ENCODE results near the gene RAD9A.

Gene RAD9A

GRCh38 chr11:67408437-67409200 is 16.8 kb downstream of the RAD9A start:
- Histone ChIP-seq H3K4me3 (ENCODE audit: insufficient read depth in 1 of 2, low read depth in 1 of 2, low read length in 2 of 2) (no peak overlapping the region), H3K9me3 (ENCODE audit: control insufficient read depth, low read length) (no peaks in the 10 kb centered on the region)
- WGBS, result 86% methylated on average over 18 of the region's 18 CpGs

GRCh38 chr11:67409261-67409666 is 17.5 kb downstream of the RAD9A start:
- no peaks in the 10 kb centered on the region for H3K79me1 ChIP-seq (replicated peaks; ENCODE audit: low read length, poor library complexity, severe bottlenecking)
- no peak overlapping the region for H2BK5ac ChIP-seq (ENCODE audit: low read depth, low read length, poor library complexity, severe bottlenecking)
- DNase-seq, result no peak

More at GRCh38 chr11:67408437-67409200, 16.8 kb downstream of the RAD9A start:
- Histone ChIP-seq H3K9ac (ENCODE audit: low read length) (no peak overlapping the region), H3K14ac (ENCODE audit: low read length in 2 of 2) (no peak overlapping the region), H2BK5ac (ENCODE audit: low read depth, low read length, poor library complexity, severe bottlenecking) (no peak overlapping the region), H3K27ac (ENCODE audit: low read length, poor library complexity, severe bottlenecking) (no peak overlapping the region), H3K27me3 (ENCODE audit: control insufficient read depth in 1 of 2, insufficient read depth in 1 of 2, low read length in 2 of 2) (peaks cover 38 to 77% of the 10 kb centered on the region in 2 experiments), H3K4me1 (ENCODE audit: control insufficient read depth, insufficient read depth, low read depth, low read length) (peaks cover 11% of the 10 kb centered on the region), H2BK120ac (ENCODE audit: low read depth, low read length) (no peak overlapping the region), H4K91ac (ENCODE audit: low read length) (no peak overlapping the region), H2BK12ac (ENCODE audit: low read length in 2 of 2) (no peak overlapping the region), H3K4ac (ENCODE audit: low read depth in 1 of 2, low read length in 2 of 2) (no peak overlapping the region), H2AK5ac (ENCODE audit: low read length, severe bottlenecking) (no peak overlapping the region), H2BK15ac (ENCODE audit: low read depth, poor library complexity, severe bottlenecking) (no peak overlapping the region), H3K18ac (ENCODE audit: low read depth in 1 of 2, low read length in 2 of 2) (no peak overlapping the region), H3K4me2 (ENCODE audit: low read length, poor library complexity, severe bottlenecking) (no peak overlapping the region), H4K8ac (ENCODE audit: low read length) (no peak overlapping the region), H2AFZ (ENCODE audit: low read depth, low read length) (no peak overlapping the region), H3K23ac (ENCODE audit: low read length in 2 of 2) (no peak overlapping the region), H3K36me3 (ENCODE audit: control insufficient read depth in 1 of 2, insufficient read depth in 2 of 2, low read depth in 1 of 2, low read length in 2 of 2) (no peaks in the 10 kb centered on the region), H3K79me1 (replicated peaks; ENCODE audit: low read length, poor library complexity, severe bottlenecking) (no peaks in the 10 kb centered on the region)
- DNase-seq, result no peak

GRCh38 chr11:67409781-67410368 is 18.1 kb downstream of the RAD9A start:
- peak overlapping the region in 1 of 2 experiments; percentile 28 for H3K14ac ChIP-seq (ENCODE audit: low read length in 2 of 2)
- no peak overlapping the region for H4K8ac ChIP-seq (ENCODE audit: low read length)
- no peak overlapping the region for H3K4ac ChIP-seq (ENCODE audit: low read depth in 1 of 2, low read length in 2 of 2)
- H4K91ac ChIP-seq (ENCODE audit: low read length), result no peak overlapping the region
- H3K27me3 ChIP-seq (ENCODE audit: control insufficient read depth in 1 of 2, insufficient read depth in 1 of 2, low read length in 2 of 2), result peaks cover 40 to 83% of the 10 kb centered on the region in 2 experiments
- no peak for DNase-seq
- H3K4me1 ChIP-seq (ENCODE audit: control insufficient read depth, insufficient read depth, low read depth, low read length), result peaks cover 10% of the 10 kb centered on the region
- H3K36me3 ChIP-seq (ENCODE audit: control insufficient read depth in 1 of 2, insufficient read depth in 2 of 2, low read depth in 1 of 2, low read length in 2 of 2), result no peaks in the 10 kb centered on the region
- 51% methylated on average over 12 of the region's 13 CpGs for WGBS
- no peak overlapping the region for H3K27ac ChIP-seq (ENCODE audit: low read length, poor library complexity, severe bottlenecking)
- no peaks in the 10 kb centered on the region for H3K79me1 ChIP-seq (replicated peaks; ENCODE audit: low read length, poor library complexity, severe bottlenecking)
- no peak overlapping the region for H2BK120ac ChIP-seq (ENCODE audit: low read depth, low read length)
- H2BK5ac ChIP-seq (ENCODE audit: low read depth, low read length, poor library complexity, severe bottlenecking), result no peak overlapping the region
- no peak overlapping the region for H3K4me3 ChIP-seq (ENCODE audit: insufficient read depth in 1 of 2, low read depth in 1 of 2, low read length in 2 of 2)
- no peak overlapping the region for H3K4me2 ChIP-seq (ENCODE audit: low read length, poor library complexity, severe bottlenecking)
- no peak overlapping the region for H3K23ac ChIP-seq (ENCODE audit: low read length in 2 of 2)
- peak overlapping the region in 1 of 2 experiments; percentile 25 for H3K18ac ChIP-seq (ENCODE audit: low read depth in 1 of 2, low read length in 2 of 2)
- no peak overlapping the region for H2BK15ac ChIP-seq (ENCODE audit: low read depth, poor library complexity, severe bottlenecking)
- no peaks in the 10 kb centered on the region for H3K9me3 ChIP-seq (ENCODE audit: control insufficient read depth, low read length)
- H2AFZ ChIP-seq (ENCODE audit: low read depth, low read length), result peak overlapping the region; percentile 11
- no peak overlapping the region for H2BK12ac ChIP-seq (ENCODE audit: low read length in 2 of 2)
- no peak overlapping the region for H3K9ac ChIP-seq (ENCODE audit: low read length)
- no peak overlapping the region for H2AK5ac ChIP-seq (ENCODE audit: low read length, severe bottlenecking)

More at GRCh38 chr11:67409261-67409666, 17.5 kb downstream of the RAD9A start:
- Histone ChIP-seq H3K4me2 (ENCODE audit: low read length, poor library complexity, severe bottlenecking) (no peak overlapping the region), H4K8ac (ENCODE audit: low read length) (no peak overlapping the region), H3K23ac (ENCODE audit: low read length in 2 of 2) (no peak overlapping the region), H3K18ac (ENCODE audit: low read depth in 1 of 2, low read length in 2 of 2) (no peak overlapping the region), H4K91ac (ENCODE audit: low read length) (no peak overlapping the region), H3K27me3 (ENCODE audit: control insufficient read depth in 1 of 2, insufficient read depth in 1 of 2, low read length in 2 of 2) (peaks cover 38 to 77% of the 10 kb centered on the region in 2 experiments), H2AFZ (ENCODE audit: low read depth, low read length) (no peak overlapping the region), H3K9ac (ENCODE audit: low read length) (no peak overlapping the region), H2BK12ac (ENCODE audit: low read length in 2 of 2) (no peak overlapping the region), H3K4me1 (ENCODE audit: control insufficient read depth, insufficient read depth, low read depth, low read length) (peaks cover 10% of the 10 kb centered on the region), H2BK120ac (ENCODE audit: low read depth, low read length) (no peak overlapping the region), H3K9me3 (ENCODE audit: control insufficient read depth, low read length) (no peaks in the 10 kb centered on the region), H3K14ac (ENCODE audit: low read length in 2 of 2) (no peak overlapping the region), H2AK5ac (ENCODE audit: low read length, severe bottlenecking) (no peak overlapping the region), H3K27ac (ENCODE audit: low read length, poor library complexity, severe bottlenecking) (no peak overlapping the region), H3K4ac (ENCODE audit: low read depth in 1 of 2, low read length in 2 of 2) (no peak overlapping the region), H3K4me3 (ENCODE audit: insufficient read depth in 1 of 2, low read depth in 1 of 2, low read length in 2 of 2) (no peak overlapping the region), H2BK15ac (ENCODE audit: low read depth, poor library complexity, severe bottlenecking) (no peak overlapping the region), H3K36me3 (ENCODE audit: control insufficient read depth in 1 of 2, insufficient read depth in 2 of 2, low read depth in 1 of 2, low read length in 2 of 2) (no peaks in the 10 kb centered on the region)
- WGBS, result 83% methylated on average over 24 of the region's 24 CpGs

- no peak overlapping the region for H4K91ac ChIP-seq (ENCODE audit: low read length)
- H3K4me3 ChIP-seq (ENCODE audit: insufficient read depth in 1 of 2, low read depth in 1 of 2, low read length in 2 of 2), result no peak overlapping the region
- H3K18ac ChIP-seq (ENCODE audit: low read depth in 1 of 2, low read length in 2 of 2), result no peak overlapping the region
- no peak overlapping the region for H2AK5ac ChIP-seq (ENCODE audit: low read length, severe bottlenecking)
- no peak overlapping the region for H3K14ac ChIP-seq (ENCODE audit: low read length in 2 of 2)
- WGBS, result 82% methylated on average over 14 of the region's 15 CpGs
- H3K36me3 ChIP-seq (ENCODE audit: control insufficient read depth in 1 of 2, insufficient read depth in 2 of 2, low read depth in 1 of 2, low read length in 2 of 2), result no peaks in the 10 kb centered on the region
- peaks cover 43 to 87% of the 10 kb centered on the region in 2 experiments for H3K27me3 ChIP-seq (ENCODE audit: control insufficient read depth in 1 of 2, insufficient read depth in 1 of 2, low read length in 2 of 2)
- no peak overlapping the region for H2AFZ ChIP-seq (ENCODE audit: low read depth, low read length)
- H3K23ac ChIP-seq (ENCODE audit: low read length in 2 of 2), result no peak overlapping the region
- H3K4ac ChIP-seq (ENCODE audit: low read depth in 1 of 2, low read length in 2 of 2), result no peak overlapping the region
- H2BK15ac ChIP-seq (ENCODE audit: low read depth, poor library complexity, severe bottlenecking), result no peak overlapping the region
- DNase-seq, result no peak
- no peak overlapping the region for H2BK5ac ChIP-seq (ENCODE audit: low read depth, low read length, poor library complexity, severe bottlenecking)
- no peak overlapping the region for H3K4me2 ChIP-seq (ENCODE audit: low read length, poor library complexity, severe bottlenecking)
- peaks cover 15% of the 10 kb centered on the region for H3K4me1 ChIP-seq (ENCODE audit: control insufficient read depth, insufficient read depth, low read depth, low read length)
- H3K27ac ChIP-seq (ENCODE audit: low read length, poor library complexity, severe bottlenecking), result no peak overlapping the region
- H3K79me1 ChIP-seq (replicated peaks; ENCODE audit: low read length, poor library complexity, severe bottlenecking), result no peaks in the 10 kb centered on the region
- H3K9ac ChIP-seq (ENCODE audit: low read length), result no peak overlapping the region
- H2BK12ac ChIP-seq (ENCODE audit: low read length in 2 of 2), result no peak overlapping the region
- H3K9me3 ChIP-seq (ENCODE audit: control insufficient read depth, low read length), result no peaks in the 10 kb centered on the region
- H4K8ac ChIP-seq (ENCODE audit: low read length), result no peak overlapping the region
- H2BK120ac ChIP-seq (ENCODE audit: low read depth, low read length), result no peak overlapping the region
These were observed 18.6 kb downstream of the RAD9A start for GRCh38 chr11:67410369-67410831.
